GM19099 (cell line): ENCODE data around the gene NUP188.

ENCODE experiments used
- POLR2A ChIP-seq: IDR thresholded peaks from 3 replicates; pipeline ENCODE4 v1.6.1; 2011; ENCODE audit warnings: low read depth; ENCODE audit not compliant: insufficient read length; ENCODE audit errors: extremely low read depth

Gene NUP188

DNA sequence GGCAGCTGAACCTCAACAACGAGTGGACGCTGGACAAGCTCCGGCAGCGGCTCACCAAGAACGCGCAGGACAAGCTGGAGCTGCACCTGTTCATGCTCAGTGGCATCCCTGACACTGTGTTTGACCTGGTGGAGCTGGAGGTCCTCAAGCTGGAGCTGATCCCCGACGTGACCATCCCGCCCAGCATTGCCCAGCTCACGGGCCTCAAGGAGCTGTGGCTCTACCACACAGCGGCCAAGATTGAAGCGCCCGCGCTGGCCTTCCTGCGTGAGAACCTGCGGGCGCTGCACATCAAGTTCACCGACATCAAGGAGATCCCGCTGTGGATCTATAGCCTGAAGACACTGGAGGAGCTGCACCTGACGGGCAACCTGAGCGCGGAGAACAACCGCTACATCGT, 39.1 kb upstream of the NUP188 start:
- no peak for TF ChIP-seq POLR2A

- TF ChIP-seq POLR2A: no peak
These were observed 37.6 kb upstream of the NUP188 start for GRCh38 chr9:128909859-128910258.

DNA sequence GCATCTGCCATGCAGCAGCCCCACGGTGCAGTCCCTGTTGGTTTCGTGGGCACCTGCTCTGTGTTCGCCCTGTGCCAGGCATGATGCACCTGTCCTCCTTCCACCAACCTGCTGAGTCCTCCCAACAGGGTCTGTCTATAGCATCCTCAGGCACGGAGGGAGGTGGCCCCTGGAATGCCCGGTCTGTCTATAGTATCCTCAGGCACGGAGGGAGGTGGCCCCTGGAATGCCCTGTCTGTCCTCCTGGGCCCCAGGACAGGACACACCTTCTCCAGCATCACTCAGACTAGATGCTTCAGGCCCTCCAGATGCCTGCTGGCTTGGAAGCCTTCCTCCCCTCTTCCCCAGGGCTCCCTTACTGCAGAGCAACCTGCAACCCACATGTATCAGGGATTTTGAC, 36.6 kb upstream of the NUP188 start:
- TF ChIP-seq POLR2A: no peak

- no peak for TF ChIP-seq POLR2A
These were observed 35.9 kb upstream of the NUP188 start for GRCh38 chr9:128911529-128912035.

DNA sequence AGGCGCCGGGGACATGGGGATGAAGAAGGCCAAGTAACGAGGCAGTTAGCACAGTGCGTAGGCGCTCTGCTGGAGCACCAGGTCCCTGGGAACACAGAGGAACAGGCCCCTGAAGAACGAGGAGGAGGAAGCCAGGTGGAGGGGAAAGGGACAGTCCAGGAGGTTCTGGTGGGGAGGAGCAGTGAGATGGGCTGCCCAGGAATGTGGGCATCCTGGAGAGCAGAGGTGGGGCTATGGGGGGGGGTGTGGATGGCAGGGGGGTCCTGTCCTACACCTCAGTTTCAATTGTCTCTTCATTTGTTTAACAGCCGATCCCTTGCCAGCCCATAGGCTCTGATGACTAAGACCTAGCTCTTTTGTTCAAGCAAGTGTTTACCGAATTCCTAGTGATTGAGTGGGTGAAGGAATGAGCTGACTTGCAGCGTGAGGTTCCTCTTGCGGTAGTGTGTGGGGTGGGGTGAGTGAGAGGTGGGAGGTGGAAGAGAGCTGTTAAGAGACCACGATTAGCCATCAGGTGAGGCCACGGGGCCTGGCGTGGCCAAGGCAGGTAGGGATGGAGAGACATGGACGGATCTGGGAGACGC, 35.1 kb upstream of the NUP188 start:
- TF ChIP-seq POLR2A: no peak

- TF ChIP-seq POLR2A: no peak
These were observed 34.2 kb upstream of the NUP188 start for GRCh38 chr9:128913048-128913900.

DNA sequence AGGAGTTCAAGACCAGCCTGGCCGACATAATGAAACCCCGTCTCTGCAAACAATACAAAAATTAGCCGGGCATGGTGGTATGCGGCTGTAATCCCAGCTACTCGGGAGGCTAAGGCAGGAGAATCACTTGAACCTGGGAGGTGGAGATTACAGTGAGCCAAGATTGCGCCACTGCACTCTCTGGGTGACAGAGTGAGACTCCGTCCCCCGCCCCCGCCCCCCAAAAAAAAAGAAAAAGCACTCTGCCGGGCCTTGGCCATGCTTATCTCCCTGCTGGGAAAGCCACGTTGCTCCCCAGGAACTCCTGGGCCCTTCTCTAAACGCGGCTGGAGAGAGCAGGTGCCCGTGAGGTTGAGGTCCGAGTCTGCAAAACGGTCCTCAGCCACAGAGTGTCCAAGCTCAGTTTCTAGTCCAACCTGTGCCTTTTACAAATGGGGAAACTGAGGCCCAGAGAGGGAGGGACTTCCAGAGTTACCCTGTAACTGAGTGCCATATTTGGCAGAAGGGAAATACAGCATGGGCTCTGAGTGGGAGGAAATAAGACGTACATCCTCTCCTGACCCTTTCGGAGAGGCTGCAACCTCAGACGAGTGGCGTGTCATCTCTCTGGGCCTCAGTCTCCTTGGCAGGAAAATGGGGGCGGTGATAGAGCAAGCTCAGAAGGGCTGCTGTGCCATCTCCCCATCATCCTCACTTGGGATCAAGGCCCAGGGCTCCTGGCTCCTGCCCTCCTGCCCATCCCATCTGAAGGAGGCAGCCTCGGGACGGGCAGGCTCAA, 33.3 kb upstream of the NUP188 start:
- no peak for TF ChIP-seq POLR2A

- no peak for TF ChIP-seq POLR2A
These were observed 31.3 kb upstream of the NUP188 start for GRCh38 chr9:128916204-128916603.

DNA sequence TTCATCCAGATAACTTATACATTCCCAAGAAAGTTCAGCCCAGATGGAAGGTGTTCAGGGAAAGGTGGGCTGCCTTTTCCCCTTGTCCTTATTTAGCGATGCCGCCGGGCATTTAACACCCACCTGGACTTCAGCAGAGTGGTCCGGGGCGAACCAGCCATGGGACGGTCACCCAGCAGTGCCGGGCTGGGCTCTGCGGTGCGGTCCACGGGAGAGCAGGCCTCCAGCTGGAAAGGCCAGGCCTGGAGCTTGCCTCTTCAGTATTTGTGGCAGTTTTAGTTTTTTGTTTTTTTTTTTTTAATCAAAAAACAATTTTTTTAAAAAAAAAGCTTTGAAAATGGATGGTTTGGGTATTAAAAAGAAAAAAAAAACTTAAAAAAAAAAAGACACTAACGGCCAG, 30.8 kb upstream of the NUP188 start:
- no peak for TF ChIP-seq POLR2A

GRCh38 chr9:128917151-128917849, 30.2 kb upstream of the NUP188 start:
- no peak for TF ChIP-seq POLR2A

- TF ChIP-seq POLR2A: no peak
These were observed 28.6 kb upstream of the NUP188 start for GRCh38 chr9:128918921-128919320.

GRCh38 chr9:128919402-128920089, 28.0 kb upstream of the NUP188 start:
- no peak for TF ChIP-seq POLR2A

- no peak for TF ChIP-seq POLR2A
These were observed 27.0 kb upstream of the NUP188 start, which contains the start of gene PHYHD1 for GRCh38 chr9:128920381-128921058. Gene PHYHD1, plus strand, starts transcription at chr9:128920982. Its CDS starts 1,342 bp downstream, at chr9:128922324.
